NCI-H1092 treated with DMSO at 0.1 percent for 48 hours (cell line): ENCODE measurements around the gene LNX2.

Source experiments
- DNase-seq: peaks from one replicate; lab custom pipeline; 2025; lab: John Stamatoyannopoulos, UW

LNX2 gene

DNA sequence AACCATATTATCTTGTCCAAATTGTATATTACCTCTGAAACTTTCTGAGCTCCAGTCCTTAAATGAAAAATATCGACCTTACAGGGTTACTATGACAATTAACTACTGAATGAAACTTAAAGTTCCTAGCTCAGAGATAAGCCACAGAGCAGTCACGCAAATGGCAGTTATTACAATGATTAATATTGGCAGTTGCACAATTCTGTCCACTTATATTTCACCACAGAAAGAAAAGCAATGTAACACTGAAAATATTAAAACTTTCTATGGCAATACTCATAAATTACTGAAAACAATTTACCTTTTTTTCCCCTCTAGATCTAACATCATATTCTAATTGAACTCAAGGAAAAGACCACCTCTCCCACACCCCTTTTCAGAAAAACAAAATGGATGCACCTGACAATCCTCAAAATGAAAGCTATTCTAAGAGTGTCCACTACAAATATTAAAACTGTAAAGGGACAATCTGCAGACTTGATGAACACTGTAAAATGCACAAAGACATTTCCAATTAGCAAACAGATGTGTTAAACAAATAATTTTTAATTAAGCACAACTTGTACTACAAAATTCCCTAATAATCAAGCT lies 14.6 kb downstream of the LNX2 start:
- DNase-seq: no peak

DNA sequence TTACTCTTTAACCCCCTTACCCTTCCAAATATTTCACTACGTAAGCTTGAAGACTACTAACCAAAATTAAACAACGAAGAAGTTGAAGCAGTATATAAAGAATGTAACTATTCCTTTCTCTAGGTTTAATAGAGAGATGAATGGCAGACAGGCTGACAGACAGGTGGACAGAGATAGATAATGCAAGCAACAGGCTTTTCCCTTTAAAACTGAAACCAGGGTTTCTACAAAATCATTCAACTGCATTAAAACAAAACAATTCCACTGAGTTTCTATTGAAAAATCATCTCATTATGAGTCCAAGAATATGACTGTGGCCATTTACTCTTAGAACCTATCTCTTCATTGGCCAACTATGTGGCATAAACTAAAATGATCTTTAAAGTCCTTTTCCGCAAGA lies 15.2 kb downstream of the LNX2 start:
- DNase-seq: no peak

DNA sequence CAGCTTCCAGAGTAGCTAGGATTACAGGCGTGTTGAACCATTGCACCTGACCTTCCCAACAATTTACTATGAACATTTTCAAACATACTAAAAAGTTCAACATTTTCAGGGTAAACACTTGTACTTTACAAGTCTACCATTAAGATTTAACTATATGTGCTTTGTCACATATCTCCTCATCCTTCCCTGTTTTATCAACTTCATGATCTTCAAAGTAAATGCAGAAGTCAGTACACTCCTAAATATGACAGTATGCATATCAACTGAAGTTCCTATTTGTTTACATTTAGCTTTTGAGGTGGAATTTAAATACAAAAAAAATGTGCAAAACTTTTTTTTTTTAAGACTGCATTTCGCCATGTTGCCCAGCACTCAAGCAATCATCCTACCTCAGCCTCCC lies 18.5 kb downstream of the LNX2 start:
- no peak for DNase-seq

DNA sequence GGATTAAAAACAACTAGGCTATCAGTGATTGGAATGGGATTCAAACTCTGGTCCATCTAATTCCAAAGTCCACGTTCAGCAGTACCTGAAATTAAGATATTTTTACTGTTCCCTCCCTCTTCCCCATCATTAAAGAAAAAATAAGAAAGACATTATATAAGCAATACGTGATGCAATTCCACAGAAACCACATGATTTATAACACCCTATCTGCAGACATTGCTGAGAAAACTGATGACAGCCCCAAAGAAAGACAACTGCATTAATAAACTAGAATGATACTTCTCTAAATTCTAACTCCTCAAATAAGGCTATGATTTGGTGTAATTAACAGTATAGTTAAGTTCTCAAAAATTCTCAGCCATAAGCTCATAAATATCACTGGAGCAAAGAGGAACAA lies 19.1 kb downstream of the LNX2 start:
- DNase-seq: no peak

DNA sequence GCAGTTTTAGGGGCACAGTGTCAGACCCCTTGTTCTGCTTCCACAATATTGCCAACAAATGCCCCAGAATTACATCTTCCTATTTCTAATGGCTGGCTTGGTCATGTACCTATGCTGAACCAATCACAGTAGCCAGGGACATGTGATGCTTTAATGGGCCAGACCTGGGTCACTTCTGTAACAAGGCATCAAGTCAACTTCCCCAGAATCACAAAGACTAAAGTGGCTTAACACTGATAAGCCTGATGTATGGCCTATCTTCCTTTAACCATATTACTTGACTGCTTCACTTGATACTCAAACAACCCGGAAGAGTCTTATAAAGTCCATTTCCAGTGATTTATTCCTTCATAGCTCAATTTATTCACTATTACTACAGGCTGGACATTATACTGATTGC lies 19.6 kb downstream of the LNX2 start:
- DNase-seq: no peak

DNA sequence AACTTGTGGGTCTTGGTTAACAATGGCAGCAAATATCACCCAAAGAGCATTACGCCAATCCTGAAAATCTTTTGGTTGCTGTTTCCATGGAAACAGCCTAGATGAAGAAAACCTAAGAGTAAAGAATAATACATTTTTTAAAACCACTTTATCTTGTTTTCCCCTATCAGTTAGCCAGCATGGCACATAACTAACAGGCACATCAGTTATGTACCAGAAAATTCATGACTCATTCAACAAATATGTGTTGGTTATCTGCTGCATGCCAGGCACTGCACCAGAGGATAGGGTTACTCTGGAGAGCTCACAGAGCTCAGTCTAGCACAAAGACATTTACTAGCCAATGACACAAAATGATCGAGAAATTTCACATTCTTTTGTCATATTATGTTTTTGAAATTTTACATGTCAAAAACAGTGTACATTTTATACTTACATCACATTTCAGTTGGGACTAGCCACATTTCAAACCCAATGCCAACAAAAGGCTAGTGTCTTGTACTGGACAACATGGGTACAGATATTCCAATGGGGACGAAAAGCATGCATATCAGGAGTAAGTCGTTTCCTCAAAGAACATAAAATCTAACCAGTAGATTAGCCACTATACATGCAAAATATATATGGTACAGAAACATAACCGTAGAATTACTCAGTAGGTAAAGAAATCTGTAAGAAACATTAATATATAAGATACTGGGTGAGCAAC lies 20.3 kb downstream of the LNX2 start:
- no peak for DNase-seq

DNA sequence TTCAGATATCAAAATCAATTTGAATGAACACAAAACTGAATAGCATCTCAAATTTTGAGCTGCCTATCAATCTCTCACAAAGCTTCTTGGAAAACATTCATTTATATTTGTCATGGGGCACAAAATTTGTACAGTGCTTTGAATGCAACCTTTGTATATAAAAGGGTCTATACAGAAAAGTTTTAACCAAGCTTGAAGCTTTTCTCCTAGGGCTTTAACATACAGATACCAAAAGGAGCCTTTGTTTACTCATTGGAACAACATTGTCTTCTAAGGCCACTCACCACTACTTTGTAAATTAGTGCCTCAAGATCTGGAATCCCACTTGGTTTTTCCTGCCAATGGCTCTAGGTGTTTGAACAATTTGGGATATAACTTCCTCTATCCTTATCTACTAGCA lies 21.2 kb downstream of the LNX2 start:
- DNase-seq: no peak

DNA sequence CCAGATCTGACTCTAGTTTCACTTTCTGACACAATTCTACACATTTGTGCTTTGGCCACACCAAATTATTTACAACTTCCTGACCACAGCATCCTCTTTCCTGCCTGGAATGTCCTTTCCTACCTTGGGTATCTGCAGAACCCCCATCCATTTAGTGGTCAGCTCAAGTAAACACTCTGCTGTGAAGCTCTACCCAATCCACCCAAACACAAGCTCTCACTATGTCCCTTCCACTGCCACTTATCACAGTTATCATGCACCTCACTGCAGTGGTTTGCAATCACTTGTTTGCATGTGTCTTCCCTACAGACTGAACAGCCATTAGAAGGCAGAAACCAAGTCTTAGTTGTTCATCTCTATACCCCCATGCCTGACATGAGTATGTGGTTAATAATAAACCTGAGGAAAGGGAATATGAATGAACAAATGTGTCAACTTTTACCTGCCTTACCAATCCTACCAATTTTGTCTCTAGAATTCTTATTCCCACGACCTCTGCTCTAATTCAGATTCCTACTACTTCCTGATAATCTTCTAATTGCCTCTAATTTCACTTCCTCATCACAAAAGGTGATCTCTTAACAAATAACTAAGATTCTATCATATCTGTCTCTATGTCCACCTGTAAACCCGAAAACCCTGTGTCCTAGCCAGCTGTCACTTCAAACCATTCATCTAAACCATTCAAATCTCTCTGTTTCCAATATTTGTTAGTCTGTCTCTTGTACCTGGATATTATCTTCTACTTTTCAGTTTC lies 25.1 kb downstream of the LNX2 start:
- DNase-seq: no peak

DNA sequence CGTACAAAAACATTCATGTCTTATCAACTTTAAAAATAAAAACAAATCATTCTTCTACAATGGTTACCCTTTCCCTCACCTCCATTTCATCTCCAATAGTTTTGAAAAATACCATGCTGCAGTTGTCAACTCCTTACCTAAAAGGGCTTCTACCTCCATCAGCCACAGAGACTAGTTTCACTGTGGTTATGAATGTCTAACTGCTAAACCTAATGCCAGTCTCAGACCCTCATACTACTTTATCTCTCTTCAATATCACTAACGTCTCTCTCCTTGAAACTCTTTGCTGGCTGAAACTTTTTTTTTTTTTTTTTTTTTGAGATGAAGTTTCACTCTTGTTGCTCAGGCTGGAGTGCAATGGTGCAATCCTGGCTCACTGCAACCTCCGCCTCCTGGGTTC lies 27.1 kb downstream of the LNX2 start:
- no peak for DNase-seq

DNA sequence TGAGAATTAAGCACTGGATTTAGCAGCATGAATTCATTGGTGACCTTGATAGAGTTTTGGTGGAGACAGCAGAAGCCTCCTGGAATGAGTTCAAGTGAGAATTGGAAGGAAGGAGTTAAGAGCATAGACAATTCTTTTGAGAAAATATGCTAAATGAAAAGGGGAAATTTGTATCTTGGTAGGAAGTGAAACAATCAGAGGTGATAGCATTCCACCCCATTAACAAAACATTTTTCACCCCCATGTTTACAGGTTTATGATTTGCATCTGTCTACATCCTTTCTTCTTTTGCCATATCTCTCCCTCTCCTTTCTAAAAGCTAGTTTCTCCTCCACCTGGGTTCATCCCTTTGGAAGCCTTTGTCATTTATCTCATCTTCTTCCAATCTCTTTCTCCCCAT lies 27.5 kb downstream of the LNX2 start:
- no peak for DNase-seq

DNA sequence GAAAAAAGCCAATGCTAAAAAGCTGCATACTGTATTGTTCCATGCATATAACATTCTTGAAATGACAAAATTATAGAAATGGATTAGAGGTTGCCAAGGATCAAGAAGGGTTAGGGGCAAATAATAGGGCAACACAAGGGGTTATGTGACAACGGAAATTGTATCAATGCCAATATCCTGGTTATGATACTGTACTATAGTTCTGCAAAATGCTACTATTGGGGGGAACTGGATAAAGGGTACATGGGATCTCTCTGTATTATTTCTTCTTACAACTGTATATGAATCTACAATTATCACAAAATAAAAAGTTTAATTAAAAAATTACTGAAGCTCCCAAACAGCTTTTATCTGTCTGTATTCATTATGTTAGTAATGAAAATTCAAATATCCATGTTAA lies 31.9 kb downstream of the LNX2 start:
- DNase-seq: no peak

DNA sequence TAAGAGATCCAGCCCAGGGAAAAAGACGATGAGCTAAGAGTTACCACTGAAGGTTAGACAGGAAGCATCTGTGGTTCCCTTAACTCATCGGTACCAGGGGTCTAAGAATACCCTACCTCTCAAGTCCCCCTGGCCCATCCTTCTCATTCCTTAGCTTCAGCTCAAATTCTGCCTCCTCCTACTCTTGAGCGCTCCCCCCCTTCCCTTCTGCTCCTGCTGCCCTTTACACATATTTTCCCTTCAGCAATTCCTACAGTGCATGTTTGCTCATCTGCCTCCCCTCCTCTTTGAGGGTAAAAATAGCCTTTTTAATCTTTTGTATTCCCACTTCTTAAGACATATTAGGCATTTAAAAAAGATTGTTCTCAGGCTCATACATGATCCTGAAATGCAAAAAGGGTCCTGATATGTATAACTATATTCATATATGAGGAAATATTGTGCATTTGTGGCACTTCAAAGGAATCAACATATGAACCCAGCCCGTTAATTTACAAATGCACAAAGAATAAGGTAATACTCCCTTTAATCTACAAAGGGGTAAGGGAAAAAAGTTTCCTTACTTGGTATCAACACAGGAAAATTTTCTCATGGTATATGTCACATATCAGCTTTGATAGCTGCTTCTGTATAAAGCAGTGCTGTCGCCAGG lies 33.1 kb downstream of the LNX2 start:
- no peak for DNase-seq

DNA sequence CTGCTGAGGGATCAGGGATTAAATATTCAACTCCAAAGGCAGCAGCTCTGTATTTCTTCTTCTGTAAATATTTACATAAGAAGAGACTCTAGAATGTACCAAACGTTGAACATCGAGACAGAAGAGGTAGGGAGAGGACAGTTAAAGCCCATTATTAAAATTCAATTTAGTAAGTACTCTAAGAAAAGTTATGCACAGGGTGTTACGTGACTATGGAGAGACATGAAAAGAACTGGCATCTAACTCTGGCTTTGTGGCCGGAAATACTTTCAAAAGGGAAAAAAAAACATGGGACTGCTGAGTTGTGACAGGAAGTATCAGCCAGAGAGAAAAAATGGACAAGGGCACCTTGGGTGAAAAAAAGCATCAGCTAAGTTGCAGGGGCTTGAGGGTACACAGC lies 36.7 kb downstream of the LNX2 start:
- DNase-seq: no peak

DNA sequence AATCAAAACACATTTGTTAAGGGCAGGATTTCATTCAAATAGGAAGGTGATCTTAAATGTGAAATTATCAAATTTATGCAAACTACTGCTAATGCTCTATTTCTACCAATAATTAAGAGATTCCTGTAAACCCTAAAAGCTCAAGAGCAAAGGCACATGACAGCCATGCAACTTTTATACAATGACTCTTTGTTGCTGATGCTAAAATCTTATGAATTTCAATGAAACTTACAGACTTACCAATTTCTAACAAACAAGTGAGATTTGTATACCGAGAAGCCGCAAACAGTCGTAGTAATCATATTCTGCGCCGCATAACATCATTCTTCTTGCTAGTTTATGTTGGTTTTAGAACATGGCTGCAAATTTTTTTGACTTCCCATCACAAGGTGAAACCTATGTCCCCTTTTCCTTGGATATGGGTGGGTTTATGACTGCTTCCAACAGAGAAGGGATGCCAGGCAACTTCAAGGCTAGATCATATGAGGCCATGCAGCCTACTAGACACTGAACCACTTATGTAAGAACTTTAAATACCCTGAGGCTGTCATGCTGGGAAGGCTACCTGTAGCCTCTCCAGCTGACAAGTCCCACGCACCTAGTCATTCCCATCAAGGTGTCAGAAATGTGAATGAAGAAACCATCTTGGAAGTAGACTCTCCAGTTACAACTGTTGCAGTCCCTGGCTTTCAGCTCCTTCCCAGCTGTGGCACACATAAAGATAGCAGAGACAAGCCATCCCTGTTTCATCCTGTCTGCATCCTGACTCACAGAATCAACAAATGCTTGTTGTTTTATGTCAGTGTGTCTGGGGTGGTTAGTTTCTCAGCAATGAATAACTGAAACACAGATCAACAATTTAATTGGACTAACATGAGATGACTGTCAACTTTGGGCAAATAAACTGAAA lies 42.0 kb downstream of the LNX2 start:
- DNase-seq: no peak

DNA sequence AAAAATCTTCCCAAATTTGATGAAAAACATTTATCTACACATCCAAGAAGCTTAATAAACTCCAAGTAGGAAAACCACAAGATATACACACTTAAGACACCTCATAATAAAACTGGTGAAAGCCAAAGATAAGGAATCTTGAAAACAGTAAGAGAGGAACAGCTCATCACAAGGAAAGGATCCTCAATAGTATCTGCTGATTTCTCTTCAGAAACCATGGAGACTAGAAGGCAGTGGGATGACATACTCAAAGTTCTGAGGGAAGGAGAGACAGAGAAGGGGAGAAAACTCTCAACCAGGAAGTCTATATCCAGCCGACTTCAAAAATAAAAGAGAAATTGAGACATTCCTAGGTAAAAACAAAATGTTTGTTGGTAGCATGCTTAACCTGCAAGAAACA lies 45.7 kb downstream of the LNX2 start:
- DNase-seq: no peak

DNA sequence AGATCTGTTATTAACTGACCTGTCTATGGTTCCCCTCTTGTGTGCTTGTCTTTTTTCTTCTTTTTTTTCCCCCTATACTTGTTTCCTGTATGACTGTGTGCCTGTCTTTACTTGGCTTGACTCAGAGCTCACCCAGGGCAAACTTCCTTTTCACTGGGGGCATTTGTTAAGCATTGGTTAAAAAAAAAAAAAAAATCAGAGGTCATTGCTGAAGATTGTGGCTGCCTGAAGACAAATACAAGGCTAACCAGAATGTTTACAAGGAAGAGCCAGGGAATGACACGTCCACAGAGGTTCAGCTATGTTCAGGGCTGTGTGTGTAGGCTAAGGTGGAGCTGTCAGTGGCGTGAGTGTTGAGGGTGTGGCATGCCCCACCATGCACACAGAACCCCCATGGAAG lies 47.1 kb downstream of the LNX2 start:
- no peak for DNase-seq

DNA sequence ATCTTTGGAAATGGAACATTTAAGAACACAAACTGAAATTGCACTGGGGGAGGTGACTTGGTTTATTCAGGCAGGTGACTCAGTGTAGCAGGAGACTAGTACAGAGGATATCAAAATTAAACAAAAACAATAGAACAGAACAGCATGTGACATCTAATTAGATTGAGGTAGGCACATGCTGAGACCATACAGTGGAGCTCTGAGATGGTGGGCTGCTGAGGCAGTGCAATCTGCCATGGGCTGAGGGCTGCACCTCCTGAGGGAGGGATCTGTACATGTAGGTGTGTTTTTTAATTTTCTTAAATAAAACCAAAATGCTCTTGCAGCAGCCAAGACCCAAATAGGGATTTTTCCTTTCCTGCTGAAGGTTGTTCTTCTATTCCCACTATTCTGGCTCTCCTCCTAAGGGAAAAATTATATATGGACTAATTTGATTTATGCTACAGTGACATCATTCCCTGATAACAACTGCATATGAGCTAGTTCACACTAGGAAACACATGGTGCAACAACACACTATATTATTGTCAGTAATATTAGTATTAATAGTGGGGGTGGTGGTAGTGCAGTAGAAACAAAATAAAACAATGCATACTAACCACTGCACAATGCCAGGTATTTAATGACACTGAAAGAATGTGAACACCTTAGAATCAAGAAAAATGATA lies 48.0 kb downstream of the LNX2 start:
- no peak for DNase-seq

DNA sequence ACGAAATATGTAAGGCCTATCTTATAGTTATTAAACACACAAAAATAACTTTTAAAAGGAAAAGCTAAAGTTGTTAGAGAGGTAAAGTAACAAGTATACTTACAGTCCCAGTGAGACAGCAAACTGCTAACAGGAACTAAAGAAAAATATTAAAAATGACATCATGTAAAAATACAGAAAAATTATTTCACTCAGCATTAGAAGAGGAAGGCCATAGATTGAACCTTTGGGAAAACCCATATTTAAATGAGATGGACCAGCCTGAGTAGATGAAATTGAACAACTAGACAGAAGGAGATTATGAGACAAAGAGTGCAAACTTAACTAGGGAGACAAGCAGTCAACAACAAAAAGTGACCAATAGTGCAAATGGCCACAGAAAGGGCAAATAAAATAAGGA lies 49.4 kb downstream of the LNX2 start:
- no peak for DNase-seq

DNA sequence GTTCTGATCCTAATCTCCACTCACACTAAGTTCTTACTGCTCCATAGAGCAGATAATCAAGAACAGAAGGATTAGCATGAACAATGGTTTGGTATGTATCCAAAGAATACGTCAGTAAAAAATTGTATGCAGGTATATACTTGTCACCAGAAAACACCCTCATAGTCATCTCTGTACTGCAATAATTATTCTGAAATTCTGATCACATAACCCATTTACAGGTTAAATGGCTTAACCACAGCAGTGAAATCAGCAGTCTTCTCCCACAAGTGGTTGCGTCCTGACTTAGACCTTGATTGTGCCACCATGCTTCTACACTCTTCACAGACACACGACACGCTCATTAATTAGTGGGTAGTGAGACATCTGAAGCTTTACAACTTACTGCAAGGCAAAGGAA lies 50.9 kb downstream of the LNX2 start:
- DNase-seq: no peak

DNA sequence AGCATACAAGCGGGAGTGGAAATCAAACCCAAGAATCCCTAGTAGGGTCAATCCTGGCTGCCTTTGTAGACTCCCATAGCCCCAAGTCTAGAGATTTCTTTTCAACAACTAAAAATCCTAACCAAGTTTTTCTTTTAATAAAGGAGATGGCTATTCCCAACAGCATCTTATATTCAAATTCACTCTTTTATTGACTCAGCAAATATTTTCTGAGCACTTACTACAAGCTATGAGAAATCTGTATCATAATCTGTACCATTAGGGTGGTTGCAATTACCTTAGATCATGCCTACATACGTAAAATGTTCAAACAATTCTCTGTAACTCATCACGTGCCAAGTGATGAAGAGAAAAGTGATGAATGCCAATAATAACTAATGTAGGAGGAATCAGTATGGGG lies 54.5 kb downstream of the LNX2 start:
- DNase-seq: no peak

DNA sequence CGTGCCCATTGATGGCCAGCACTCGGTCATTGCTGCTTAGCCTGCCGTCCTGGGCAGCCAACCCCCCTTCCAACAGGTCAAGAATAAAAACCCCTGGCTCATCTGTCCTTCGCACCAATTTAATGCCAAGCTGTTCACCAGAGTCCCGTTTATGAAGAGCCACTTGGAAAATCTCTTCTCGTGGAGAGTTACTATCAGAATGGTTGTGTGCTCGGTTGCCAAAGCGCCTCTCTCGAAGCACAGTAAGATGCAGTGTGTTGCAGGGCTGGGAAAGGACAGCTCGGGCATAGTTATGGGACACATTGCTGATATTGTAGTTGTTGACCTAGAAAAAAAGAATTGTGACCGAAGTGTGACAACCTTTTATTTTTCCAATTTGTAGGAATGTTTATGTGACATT lies 57.9 kb downstream of the LNX2 start:
- DNase-seq: no peak
